ENCODE results near the gene COG4. TPM values are rescaled to one million over a fixed set of nuclear protein-coding genes. Genes with fewer than 3 reads are reported as not detected.

Gene COG4
- total RNA-seq, 1 experiment from 2014 or later, result 54.2 TPM

DNA sequence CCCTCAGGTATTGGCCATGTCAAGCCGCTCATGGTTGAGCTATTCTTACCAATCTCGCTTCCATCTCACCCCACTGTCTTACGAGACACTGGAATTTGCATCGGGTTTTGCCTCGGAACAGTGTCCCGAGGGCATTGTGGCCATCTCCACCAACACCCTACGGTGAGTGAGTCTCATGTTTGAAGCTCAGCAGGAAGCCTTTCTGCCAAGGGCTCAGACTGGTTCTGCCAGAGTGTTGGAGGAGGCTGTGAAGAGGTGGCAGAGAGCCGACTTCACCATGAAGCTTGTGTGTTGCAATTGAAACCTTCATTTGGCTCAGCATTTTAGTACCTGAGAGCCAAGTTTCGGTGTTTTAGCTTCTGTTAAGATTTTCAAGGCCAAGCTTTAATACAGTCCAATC, 38.3 kb upstream of the COG4 start:
- no peak overlapping the region for H3K4me2 ChIP-seq (ENCODE audit: low read length)
- ChIA-PET POLR2A (no interaction called here), CTCF (no interaction called here), RAD21 (ENCODE audit: low non-redundant PET in 1 of 2, low total read pairs in 2 of 2, uncharacterized antibody in 2 of 2, unreplicated experiment in 2 of 2) (no interaction called here)
- no peak overlapping the region for H2AFZ ChIP-seq (ENCODE audit: low read depth, low read length, poor library complexity, severe bottlenecking)
- peaks cover 25% of the 10 kb centered on the region; the same call in 1 of the 2 replicates for H4K20me1 ChIP-seq (ENCODE audit: insufficient read depth)
- no peak overlapping the region for H3K4me3 ChIP-seq (replicated peaks in 1 of 2; ENCODE audit: low read depth in 1 of 2, low read length in 2 of 2)
- H3K36me3 ChIP-seq (ENCODE audit: control insufficient read depth in 1 of 2, insufficient read depth in 2 of 2, low read length in 2 of 2), result peaks cover 79 to 85% of the 10 kb centered on the region in 2 experiments
- ATAC-seq (no peak), DNase-seq (ENCODE audit: low read depth, low spot score) (no peak)
- H3K9ac ChIP-seq (ENCODE audit: low read length), result no peak overlapping the region
- H3K4me1 ChIP-seq (ENCODE audit: control insufficient read depth in 1 of 2, insufficient read depth in 2 of 2, low read length in 2 of 2), result no peaks in the 10 kb centered on the region
- no peaks in the 10 kb centered on the region for H3K27me3 ChIP-seq (ENCODE audit: insufficient read depth, low read length)
- H3K79me2 ChIP-seq (ENCODE audit: insufficient read depth, low read length), result peaks cover 92% of the 10 kb centered on the region
- no TSS peak for BruUV-seq (replicated peaks)
- H3K9me3 ChIP-seq (ENCODE audit: control insufficient read depth in 1 of 2, insufficient read depth in 1 of 2, low read depth in 1 of 2, low read length in 2 of 2), result no peaks in the 10 kb centered on the region
- H3K9me2 ChIP-seq (ENCODE audit: insufficient read depth), result no peaks in the 10 kb centered on the region
- intact Hi-C loops (cut with micrococcal nuclease), result no loop called here
- TF ChIP-seq, protein P1, sequence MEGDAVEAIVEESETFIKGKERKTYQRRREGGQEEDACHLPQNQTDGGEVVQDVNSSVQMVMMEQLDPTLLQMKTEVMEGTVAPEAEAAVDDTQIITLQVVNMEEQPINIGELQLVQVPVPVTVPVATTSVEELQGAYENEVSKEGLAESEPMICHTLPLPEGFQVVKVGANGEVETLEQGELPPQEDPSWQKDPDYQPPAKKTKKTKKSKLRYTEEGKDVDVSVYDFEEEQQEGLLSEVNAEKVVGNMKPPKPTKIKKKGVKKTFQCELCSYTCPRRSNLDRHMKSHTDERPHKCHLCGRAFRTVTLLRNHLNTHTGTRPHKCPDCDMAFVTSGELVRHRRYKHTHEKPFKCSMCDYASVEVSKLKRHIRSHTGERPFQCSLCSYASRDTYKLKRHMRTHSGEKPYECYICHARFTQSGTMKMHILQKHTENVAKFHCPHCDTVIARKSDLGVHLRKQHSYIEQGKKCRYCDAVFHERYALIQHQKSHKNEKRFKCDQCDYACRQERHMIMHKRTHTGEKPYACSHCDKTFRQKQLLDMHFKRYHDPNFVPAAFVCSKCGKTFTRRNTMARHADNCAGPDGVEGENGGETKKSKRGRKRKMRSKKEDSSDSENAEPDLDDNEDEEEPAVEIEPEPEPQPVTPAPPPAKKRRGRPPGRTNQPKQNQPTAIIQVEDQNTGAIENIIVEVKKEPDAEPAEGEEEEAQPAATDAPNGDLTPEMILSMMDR (IDR thresholded peaks at IDR 0.05 in 2 of 3, conservative IDR thresholded peaks at IDR 0.05 in 1 of 3; ENCODE audit: borderline replicate concordance in 1 of 3, insufficient read depth in 1 of 3, low read depth in 2 of 3, low read length in 2 of 3), result no peak
- TF ChIP-seq CBX3 (IDR thresholded peaks at IDR 0.05; ENCODE audit: low read depth), result no peak
- TF ChIP-seq ELF1 (IDR thresholded peaks at IDR 0.05; ENCODE audit: borderline replicate concordance, low read depth), result no peak
- TF ChIP-seq, protein P2, sequence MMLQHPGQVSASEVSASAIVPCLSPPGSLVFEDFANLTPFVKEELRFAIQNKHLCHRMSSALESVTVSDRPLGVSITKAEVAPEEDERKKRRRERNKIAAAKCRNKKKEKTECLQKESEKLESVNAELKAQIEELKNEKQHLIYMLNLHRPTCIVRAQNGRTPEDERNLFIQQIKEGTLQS (IDR thresholded peaks at IDR 0.05), result no peak
- TF ChIP-seq EZH2 (IDR thresholded peaks at IDR 0.05), result no peak
- TF ChIP-seq ZFX (IDR thresholded peaks at IDR 0.05), result no peak
- TF ChIP-seq ZNF274 (IDR thresholded peaks at IDR 0.05; ENCODE audit: low read depth, low read length), result no peak
- no peak for TF ChIP-seq TCF7L2 (IDR thresholded peaks at IDR 0.05; ENCODE audit: borderline replicate concordance, extremely low read depth, insufficient read depth, insufficient read length)
- TF ChIP-seq, protein P3, sequence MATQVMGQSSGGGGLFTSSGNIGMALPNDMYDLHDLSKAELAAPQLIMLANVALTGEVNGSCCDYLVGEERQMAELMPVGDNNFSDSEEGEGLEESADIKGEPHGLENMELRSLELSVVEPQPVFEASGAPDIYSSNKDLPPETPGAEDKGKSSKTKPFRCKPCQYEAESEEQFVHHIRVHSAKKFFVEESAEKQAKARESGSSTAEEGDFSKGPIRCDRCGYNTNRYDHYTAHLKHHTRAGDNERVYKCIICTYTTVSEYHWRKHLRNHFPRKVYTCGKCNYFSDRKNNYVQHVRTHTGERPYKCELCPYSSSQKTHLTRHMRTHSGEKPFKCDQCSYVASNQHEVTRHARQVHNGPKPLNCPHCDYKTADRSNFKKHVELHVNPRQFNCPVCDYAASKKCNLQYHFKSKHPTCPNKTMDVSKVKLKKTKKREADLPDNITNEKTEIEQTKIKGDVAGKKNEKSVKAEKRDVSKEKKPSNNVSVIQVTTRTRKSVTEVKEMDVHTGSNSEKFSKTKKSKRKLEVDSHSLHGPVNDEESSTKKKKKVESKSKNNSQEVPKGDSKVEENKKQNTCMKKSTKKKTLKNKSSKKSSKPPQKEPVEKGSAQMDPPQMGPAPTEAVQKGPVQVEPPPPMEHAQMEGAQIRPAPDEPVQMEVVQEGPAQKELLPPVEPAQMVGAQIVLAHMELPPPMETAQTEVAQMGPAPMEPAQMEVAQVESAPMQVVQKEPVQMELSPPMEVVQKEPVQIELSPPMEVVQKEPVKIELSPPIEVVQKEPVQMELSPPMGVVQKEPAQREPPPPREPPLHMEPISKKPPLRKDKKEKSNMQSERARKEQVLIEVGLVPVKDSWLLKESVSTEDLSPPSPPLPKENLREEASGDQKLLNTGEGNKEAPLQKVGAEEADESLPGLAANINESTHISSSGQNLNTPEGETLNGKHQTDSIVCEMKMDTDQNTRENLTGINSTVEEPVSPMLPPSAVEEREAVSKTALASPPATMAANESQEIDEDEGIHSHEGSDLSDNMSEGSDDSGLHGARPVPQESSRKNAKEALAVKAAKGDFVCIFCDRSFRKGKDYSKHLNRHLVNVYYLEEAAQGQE (IDR thresholded peaks at IDR 0.05; ENCODE audit: low read depth), result no peak
- TF ChIP-seq, protein P4, sequence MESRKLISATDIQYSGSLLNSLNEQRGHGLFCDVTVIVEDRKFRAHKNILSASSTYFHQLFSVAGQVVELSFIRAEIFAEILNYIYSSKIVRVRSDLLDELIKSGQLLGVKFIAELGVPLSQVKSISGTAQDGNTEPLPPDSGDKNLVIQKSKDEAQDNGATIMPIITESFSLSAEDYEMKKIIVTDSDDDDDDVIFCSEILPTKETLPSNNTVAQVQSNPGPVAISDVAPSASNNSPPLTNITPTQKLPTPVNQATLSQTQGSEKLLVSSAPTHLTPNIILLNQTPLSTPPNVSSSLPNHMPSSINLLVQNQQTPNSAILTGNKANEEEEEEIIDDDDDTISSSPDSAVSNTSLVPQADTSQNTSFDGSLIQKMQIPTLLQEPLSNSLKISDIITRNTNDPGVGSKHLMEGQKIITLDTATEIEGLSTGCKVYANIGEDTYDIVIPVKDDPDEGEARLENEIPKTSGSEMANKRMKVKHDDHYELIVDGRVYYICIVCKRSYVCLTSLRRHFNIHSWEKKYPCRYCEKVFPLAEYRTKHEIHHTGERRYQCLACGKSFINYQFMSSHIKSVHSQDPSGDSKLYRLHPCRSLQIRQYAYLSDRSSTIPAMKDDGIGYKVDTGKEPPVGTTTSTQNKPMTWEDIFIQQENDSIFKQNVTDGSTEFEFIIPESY (IDR thresholded peaks at IDR 0.05; ENCODE audit: extremely low read depth, insufficient replicate concordance, low read length), result no peak
- no peak overlapping the region for H3K27ac ChIP-seq (ENCODE audit: low read depth, low read length)
